ENCODE measurements around the gene FARP2.
A peak's percentile ranks its signal among the peaks of the same experiment; 100 is the strongest.

FARP2 gene

DNA sequence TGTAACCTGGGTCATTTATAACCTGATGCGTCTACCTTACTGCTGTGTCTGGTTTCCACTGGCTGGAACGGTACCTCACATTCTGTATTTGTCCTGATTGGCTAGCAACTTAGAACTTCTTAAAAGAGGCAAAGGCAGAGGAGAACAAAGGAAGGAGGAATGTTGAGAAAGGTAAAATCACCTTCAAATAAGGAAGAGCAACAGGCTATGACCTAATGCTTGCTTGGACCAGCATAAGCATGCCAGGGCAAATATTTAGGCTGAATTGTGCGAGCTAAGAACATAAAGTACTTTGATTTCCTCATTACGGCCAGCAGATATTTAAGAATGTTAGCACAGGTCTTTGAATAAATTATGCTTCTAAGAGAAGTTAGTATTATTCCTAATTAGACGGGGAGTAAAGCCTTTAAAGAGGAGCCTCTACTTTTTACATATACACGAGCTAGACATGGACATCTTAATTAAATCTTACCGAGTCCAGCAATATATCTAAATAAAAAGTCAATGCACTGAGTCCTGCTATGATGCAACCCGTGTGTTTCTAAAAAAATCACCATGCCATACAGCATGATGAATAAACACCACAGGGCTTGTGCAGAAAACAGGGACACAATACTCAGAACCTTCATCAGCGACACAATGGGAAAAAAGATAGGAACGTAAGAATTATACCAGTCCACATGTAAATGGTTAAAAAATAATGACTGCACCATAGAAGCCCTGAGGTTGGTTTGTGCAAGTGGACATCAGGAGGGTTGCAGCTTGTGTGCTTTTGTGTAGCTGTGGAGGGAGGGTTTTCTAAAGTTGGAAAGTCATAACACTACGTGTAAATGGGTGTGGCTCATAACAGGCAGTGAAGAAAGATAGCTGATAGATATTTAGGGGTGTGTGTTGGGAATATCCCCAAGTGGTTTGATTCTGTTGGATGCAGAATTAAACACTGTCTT lies 26.1 kb upstream of the FARP2 start:
- DNase-seq = no peak

DNA sequence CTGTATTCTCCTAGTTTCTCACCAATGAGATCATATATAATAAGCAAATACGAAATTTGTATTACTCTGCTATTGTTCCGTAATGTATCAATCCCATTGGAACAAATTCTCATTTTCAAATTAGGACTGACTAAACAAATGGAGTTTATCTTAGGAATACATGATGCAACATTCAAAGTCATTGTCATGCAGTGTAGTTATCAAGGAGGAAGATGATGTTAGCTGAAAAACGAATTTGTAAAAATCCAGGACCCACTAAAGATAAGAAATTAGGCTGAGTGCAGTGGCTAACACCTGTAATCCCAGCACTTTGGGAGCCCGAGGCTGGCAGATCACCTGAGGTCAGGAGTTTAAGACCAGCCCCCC lies 25.5 kb upstream of the FARP2 start:
- DNase-seq = no peak

DNA sequence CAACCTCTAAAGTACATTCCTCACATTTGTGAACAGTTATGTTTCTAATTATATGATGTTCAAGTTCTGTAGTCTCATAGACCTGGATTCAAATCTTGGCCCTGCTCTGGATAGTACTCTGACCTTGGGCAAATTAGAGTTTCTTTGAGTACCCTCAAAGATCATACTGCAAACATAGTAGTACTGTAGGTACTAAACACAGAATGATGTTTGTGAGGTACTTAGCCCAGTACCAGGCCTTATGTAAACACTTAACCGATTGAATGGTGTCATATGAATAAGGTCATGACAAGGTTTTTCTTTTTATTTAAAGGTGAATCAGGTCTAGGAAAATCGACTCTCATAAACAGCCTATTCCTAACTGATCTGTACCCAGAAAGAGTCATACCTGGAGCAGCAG lies 21.3 kb upstream of the FARP2 start:
- DNase-seq = no peak

DNA sequence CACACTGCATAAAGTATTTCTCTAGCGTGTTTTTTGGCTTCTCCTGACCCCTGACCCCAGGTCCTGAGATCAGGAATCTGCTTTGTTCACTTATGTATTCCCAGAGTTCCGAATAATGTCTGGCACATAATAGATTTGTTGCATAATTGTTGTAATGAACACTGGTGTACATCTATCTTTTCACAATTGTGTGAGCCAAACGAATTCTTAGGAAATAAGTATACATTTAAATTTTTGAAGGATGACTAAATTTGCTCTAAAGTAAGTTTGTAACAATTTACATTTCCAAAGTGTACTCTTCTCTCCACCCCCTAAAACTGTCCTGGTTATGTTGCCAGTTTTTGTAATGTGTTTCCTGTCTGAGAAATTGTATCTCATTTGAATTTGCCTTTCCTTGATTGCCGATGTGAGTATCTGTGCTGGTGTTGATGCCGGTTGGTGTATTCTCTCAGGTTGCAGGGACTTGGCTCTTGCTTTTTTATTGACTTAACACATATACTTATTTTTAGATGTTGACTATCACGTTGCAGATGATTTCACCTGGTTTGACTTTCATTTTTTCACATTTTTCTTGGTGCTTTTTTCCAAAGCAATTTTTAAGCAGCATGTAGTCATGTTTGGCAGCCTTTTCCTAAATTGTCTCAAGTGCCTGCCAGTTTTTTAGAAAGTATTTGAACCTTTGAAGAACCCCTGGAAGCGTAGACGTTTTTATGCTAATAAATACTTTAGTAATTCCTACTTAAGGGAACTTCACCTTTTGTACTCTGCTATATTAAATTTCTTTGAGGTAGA lies 16.1 kb upstream of the FARP2 start:
- no peak for DNase-seq

DNA sequence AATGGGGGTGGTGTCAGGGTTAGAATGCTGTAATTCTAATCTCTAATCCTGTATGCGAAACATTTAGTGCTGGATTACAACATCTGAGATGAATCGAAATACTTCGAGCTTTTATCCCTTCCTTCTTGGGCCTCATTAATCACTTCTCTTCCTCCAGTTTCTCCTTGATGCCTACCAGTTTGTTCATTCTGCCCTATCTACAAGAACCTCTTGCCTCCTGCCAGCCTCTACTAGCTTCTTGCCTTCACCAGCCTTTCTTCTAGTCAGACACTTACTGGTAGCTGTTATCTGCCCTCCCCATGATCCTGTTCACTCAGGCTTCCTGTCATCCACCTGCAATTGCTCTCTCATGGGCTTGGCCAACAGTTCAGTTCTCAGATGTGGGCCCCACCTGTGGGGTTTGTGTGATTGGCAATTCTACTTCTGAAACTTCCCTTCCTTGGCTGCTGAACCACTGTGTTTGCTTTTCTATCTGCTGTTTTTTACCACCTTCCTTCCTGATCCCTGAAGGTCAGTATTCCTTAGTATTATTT lies 15.4 kb upstream of the FARP2 start:
- DNase-seq = peak; percentile 21

DNA sequence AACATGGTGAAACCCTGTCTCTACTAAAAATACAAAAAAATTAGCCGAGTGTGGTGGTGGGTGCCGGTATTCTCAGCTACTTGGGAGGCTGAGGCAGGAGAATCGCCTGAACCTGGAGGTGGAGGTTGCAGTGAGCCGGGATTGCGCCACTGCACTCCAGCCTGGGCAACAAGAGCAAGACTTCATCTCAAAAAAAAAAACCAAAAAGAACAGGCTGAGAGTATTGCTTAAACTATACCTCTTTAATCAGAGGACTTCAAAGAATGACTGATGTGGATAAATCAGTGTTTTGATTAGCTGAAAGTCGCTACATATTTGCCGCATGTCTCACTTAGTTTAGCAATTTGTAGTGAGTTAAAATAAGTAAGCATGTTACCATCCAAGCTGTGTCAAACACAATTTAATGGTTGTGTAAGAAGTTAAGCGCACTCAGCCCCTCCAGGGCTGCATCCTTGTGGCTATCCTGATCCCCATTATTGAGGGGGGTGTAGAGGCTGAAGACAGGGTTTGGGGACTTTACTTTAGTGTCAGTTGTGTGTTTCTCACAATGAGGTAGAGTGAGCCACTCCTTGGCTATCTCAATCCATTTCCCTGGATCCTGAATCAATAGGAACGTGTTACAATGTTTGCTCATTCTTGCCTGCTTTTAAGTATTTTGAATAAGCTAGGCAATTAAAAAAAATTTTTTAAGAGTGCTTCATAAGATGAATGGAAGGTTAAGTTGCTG lies 11.0 kb upstream of the FARP2 start:
- no peak for DNase-seq

DNA sequence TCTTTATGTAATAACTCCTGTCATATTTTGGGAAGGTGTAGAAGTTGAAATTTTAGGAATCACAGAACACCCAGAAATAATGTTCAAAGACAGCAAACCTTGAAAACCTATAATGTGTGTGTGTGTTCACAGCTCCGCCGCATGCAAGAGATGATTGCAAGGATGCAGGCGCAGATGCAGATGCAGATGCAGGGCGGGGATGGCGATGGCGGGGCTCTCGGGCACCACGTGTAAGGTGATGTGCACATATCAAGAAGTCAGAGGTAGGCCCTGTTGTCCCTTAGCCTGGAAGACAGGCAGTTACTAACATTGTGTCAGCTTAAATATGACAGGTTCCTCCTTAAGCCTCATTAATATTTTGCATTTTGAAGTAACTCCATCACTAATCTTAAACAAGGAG lies 6.1 kb upstream of the FARP2 start:
- DNase-seq = no peak

DNA sequence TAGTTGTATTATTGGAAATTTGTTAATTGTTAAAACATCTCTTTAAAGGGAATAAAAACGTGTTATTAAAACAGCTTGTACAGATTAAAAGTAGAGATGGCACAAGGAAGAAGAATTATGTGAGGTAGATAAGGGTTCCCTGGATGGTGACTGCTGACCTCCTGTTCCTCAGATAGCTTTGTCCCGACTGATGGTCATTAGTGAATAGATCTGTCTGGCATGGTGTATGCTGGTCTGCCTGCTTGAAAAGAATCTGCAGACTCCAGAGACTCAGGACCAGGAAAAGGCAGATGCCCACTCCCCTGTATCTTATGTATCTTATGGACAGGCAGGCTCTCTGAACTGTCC lies 5.6 kb upstream of the FARP2 start:
- DNase-seq = no peak

DNA sequence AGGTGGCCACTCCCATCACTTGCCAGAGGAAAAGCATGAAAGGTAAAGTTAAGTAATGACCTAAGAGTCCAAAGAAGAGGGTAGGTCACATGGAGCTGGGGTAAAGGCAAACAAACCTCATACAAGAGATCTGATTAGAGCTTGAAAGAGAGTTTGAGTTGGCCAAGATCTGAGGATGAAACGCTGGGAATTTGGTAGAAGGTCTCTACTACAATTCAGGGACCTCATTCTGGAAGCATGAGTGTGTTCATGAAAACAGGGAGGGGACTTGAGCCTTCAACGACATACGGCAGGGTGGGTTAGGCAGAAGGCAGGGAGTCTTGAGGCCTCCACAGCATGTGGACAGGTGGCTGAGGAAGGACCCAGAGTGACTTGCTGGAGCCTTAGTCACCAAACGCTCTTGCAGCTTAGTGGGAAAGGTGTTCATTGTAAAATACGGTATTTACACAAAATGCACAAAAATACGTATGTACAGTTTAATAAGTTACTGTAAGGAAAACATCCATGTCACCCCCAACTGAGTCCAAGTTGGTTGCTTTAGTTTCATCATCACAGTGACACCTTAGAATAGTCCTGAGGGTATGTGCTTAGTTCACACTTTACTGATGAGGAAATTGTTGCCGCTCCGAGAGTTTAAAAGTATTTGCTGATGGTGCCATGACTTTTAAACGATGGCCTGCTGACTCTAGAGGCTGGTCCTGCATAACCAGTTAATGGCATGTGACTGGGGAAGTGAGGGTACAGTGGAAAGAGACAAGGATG lies 5.0 kb upstream of the FARP2 start:
- DNase-seq = no peak

DNA sequence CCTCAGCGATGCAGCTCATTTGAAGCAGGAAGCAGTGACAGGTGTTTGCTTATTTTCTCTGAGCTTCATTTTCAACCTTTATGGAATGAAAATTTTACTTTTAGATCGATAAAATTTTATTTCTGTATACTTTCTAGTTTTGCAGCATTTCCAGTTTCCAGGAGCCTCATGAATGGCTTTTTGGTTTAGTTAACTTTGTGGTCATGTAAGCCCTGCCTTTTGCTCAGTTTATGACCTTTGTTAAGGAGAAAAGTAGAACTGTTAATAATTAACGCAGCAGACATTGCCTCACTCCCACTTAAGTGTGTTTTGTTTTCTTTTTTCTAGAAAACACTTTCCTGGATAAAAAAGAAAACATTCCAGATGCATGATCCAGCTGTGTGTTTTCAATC lies 4.4 kb upstream of the FARP2 start:
- DNase-seq = no peak

DNA sequence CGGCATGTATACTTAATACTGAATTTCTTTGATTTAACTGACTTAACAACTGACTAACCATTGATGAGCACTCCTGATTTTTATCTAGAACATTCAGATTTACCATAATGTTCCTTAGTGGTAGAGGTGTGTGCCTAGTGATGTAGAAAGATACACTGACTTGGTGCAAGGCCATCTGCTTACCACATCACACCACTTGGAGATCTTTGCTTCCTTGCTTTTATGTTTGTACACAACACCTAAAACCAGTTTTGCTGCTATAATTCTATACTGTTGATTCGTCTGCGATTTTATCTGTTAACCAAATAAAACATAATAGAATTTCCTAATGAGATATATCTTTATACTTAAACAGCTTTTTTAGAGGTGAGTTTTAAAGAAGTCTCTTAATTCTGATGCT lies 3.9 kb upstream of the FARP2 start:
- no peak for DNase-seq

DNA sequence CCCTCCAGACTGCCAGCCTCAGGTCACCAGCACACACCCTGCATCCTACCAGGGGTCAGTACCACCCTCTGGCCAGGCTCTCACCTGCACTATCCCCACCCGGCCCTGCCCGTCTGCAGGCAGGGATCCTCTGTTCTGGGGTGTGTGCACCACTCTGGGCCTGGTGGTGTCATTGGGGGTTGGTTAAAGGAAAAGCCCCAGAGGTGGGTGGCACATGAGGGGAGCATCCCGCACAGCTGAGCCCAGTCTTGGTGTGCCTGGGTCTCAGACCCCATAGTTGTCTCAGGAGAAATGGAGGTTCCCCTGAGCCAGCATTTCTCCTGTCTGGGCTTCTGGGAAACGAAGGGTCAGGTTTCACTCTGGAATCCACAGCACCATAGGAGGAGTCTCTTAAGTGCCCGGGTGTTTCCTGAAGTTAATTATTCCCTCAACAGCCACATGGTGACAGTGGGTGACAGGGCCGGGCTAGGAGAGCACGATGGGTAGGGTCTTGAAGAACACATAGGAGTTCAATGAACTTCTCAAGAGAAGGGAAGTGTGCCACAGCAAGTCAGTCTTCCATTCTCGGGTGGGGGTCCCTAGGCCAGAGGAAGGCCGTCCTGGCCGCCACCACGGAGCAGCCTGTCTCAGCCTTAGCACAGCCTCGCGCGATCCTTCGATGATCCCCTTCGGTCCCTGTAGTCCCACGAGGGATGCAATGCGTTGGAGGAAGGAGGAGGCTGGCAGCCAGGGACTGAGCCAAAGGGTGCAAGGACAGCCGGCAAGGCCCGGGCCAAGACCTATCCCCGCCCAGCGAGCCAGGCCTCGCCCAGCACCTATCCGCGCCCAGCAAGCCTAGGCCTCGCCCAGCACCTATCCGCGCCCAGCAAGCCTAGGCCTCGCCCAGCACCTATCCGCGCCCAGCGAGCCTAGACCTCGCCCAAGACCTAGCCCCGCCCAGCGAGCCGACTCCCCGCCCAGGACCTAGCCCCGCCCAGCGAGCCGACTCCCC lies 1.1 kb upstream of the FARP2 start:
- DNase-seq = peak; percentile 69

DNA sequence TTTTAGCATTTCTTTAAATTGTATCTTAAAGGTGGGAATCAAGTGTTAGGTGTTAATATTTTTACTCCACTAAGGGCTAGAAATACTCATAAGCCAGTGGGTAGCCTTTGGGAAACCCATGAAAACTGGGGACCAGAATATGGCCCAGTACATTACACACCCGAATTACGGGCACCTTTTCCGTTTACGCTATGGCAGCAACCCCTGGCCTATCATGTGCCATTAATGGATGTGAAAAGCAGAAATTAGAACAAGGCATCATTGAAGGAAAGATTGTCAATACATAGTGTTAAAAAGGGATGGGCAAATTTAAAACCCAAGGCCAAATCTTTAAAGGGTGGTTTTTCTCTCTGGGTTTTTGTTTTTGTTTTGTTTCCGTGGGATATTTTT lies 781 bp downstream of the FARP2 start:
- no peak for DNase-seq

DNA sequence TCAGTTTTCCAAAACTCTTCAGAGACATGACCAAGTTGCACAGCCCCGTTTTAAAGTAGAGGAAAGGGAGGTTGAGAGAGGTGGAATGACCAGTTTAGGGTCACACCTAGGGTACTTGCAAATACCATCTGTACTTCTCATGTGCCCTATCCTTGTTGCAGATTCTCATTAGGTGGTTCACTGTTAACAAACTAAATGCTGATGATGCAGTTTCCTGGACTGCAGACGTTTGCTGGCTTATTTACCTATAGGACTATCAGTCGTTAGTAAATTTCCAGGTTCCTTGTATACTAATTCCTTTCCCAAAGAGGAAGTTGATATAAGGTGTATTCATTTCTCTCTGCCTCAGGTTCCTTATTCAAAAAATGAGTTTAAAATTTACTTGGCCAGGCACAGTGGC lies 1.4 kb downstream of the FARP2 start:
- no peak for DNase-seq

DNA sequence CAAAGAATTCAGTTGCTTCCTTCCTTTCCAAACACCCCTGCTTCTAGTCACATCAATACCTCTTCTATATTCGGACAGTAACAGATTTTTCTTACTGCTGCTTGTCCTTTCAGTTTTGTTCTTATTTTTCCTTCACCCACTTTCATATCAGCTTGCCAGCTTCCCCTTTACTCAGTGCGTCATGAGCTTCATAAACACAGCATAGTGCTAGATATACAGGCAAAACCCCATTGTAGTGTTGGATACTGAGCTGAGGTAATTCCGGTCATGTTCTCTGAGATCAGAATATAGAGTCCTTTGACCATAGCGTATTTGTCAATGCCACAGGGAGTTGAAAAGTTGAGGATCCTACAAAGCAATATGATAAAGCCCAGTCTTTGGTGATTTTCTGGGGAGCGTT lies 2.4 kb downstream of the FARP2 start:
- no peak for DNase-seq

DNA sequence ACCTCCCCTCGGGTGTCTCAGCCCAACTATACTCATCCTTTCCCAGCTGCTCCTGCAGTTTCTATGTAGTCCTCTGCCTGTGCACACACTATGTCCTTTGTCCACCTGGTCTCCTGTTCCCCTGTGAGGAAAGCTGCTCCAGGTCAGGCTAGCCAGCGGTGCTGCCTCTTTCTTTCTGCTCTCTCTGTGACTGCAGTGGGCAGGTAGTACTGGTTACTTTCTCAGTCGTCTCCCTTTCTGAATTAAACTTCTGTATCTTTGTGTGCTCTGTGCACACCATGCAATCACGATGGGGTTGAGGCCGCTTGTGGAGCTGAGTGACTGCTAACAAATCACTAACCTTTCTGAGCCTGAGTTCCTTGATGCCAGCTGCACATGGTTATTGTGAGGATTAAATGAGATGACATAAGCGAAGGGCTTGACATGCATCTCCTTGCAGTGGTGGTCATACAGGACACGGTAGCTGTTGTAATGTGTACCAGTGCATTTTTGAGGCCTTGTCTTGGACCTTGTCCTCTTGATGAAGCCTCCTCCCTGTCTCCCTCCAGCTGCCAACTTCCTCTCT lies 3.5 kb downstream of the FARP2 start:
- no peak for DNase-seq

DNA sequence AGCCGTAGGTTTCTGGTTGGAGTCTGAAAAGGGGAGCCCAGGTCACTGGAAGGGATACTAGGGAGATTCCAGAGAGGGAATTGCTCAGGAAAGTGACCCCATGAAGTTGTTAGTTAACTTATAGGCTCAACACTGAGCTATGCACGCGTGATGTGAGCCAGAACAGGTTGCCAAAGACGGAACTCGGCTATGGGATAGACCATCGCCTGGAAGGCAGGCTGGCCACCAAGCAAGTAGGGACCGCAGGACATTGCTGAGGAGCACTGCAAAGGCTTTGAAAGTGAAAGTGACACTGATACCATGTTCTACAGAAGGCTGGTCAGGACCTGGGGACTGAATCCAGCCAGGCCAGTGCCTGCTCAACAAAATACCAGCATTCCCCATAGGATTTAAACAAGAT lies 7.3 kb downstream of the FARP2 start:
- no peak for DNase-seq

DNA sequence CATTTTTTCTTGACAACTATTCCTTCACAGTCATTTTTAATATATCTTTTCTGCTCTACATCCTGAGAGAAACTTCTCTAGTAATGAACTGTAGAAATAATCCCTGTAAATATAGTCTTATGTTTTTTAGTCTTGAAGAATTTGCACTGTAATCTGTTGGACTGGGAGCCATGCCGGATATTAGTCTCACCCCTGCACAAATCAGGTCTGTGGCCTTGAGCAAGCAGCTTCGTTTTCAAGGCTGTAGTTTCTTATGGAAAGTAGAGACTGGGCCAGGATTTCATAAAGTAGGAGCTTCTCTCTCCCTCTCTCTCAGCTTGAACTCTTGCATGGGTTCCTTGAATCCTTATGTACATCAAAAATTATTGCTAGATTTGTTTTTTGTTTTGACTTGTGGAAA lies 8.7 kb downstream of the FARP2 start:
- no peak for DNase-seq

DNA sequence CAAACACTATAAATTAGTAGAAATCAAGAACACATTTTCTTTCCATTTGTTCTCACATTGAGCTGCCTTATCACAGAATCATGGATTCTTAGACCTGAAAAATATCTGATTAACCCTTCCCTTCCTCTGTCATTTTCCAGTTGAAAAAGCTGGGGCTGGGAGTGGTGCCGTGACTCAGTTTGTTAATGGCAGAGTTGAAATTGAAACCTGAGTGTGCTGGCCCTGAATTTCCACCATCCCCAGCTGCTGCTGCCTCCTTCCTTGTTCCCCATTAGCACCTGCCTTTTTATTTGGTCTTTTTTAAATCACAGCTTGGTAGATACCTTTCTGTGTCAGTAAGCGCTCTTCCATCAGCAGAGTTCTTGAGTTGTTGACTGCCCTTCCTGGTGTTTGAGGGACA lies 10.6 kb downstream of the FARP2 start:
- no peak for DNase-seq

DNA sequence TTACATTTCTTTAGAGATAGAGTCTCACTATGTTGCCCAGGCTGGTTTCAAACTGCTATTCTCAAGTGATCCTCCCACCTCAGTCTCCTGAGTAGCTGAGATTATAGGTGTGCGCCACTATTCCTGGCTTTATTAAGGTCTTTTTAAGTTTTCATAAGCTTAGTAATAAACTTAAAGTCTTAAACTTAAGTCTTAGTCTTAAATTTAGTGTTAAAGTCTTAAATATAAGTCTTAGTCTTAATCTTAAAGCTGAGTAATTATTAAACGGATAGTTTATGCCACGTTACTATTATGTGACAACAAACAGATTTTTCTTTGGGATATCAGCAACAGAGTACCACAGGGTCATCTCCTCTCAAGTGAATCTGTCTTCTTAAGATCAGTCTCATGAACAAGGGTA lies 12.6 kb downstream of the FARP2 start:
- no peak for DNase-seq

DNA sequence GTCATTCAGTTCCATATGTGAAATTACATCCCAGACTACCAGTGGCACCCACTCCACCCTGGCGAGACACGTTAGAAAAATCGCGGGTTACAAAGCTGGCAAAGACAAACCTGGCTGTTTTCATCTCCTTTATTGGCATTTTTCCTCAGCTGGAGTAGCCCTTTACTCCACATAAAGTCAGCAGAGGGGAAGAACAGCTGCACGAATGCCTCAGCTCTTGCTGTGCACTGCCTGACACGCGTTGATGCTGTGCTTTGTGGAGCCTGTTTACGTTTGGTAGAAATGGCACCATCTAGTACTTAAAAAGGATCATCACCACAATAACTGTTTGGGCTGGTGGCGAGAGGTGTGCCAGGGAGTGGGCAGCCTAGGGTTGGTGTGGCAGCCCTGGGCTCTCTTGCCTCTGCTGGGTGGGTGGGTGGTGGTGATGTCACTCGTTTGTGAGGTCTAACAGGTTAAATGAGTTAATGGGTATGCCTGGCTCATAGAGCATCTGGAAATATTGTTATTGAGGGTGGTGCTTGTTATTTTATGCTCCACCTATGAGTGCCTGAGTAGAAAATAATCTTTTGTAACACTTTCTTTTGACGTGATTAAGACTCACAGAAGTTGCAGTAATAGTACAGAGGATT lies 16.4 kb downstream of the FARP2 start:
- no peak for DNase-seq

Data from CD4-positive, alpha-beta T cell treated with Interleukin-17A for 4 hours (primary cell).